ENCODE measurements around the gene ATP4A. TPM values are rescaled to one million over a fixed set of nuclear protein-coding genes. Genes with fewer than 3 reads are reported as not detected.

The ATP4A gene
- total RNA-seq, 1 donor from 2014 or later, result not detected

GRCh38 chr19:35502751-35503150, 60.7 kb downstream of the ATP4A start:
- no peak for DNase-seq (ENCODE audit: low spot score)

GRCh38 chr19:35501684-35502083, 61.8 kb downstream of the ATP4A start:
- no peak for DNase-seq (ENCODE audit: low spot score)

GRCh38 chr19:35500611-35501010, 62.8 kb downstream of the ATP4A start:
- no peak for DNase-seq (ENCODE audit: low spot score)

Other genes with a start within 250 kb of the ATP4A start
- 1.3 TPM for gene CD22, start 234.5 kb downstream of the ATP4A start, total RNA-seq
- not detected for gene FFAR1, start 215.8 kb downstream of the ATP4A start, total RNA-seq
- gene FFAR3, start 205.2 kb downstream of the ATP4A start, total RNA-seq, result 1.4 TPM
- 0.87 TPM for gene GPR42, start 192.6 kb downstream of the ATP4A start, total RNA-seq
- 2.4 TPM for gene FFAR2, start 115.4 kb downstream of the ATP4A start, total RNA-seq
- not detected for gene KRTDAP, start 73.2 kb downstream of the ATP4A start, total RNA-seq
- 3.1 TPM for gene DMKN, start 50.0 kb downstream of the ATP4A start, total RNA-seq
- gene SBSN, start 35.3 kb downstream of the ATP4A start, total RNA-seq, result not detected
- gene GAPDHS, start 30.2 kb downstream of the ATP4A start, total RNA-seq, result not detected
- 86.8 TPM for gene TMEM147, start 18.0 kb downstream of the ATP4A start, total RNA-seq
- not detected for gene PMIS2, start 22.5 kb upstream of the ATP4A start, total RNA-seq
- 6.4 TPM for gene HAUS5, start 49.1 kb upstream of the ATP4A start, total RNA-seq
- 63.9 TPM for gene RBM42, start 65.4 kb upstream of the ATP4A start, total RNA-seq
- 0.74 TPM for gene ETV2, start 78.1 kb upstream of the ATP4A start, total RNA-seq
- 362 TPM for gene COX6B1, start 84.7 kb upstream of the ATP4A start, total RNA-seq
- 0.45 TPM for gene UPK1A, start 102.9 kb upstream of the ATP4A start, total RNA-seq
- not detected for gene ZBTB32, start 140.9 kb upstream of the ATP4A start, total RNA-seq
- 33.5 TPM for gene KMT2B, start 154.3 kb upstream of the ATP4A start, total RNA-seq
- 10.8 TPM for gene IGFLR1, start 178.8 kb upstream of the ATP4A start, total RNA-seq
- gene U2AF1L4, start 181.8 kb upstream of the ATP4A start, total RNA-seq, result 12.8 TPM
- 66.8 TPM for gene PSENEN, start 182.0 kb upstream of the ATP4A start, total RNA-seq
- 12.9 TPM for gene LIN37, start 184.9 kb upstream of the ATP4A start, total RNA-seq
- 506 TPM for gene HSPB6, start 193.4 kb upstream of the ATP4A start, total RNA-seq
- 16.6 TPM for gene PROSER3, start 194.5 kb upstream of the ATP4A start, total RNA-seq
- gene ARHGAP33, start 211.9 kb upstream of the ATP4A start, total RNA-seq, result 2.7 TPM
- gene PRODH2, start 249.2 kb upstream of the ATP4A start, total RNA-seq, result not detected